Measurements from ENCODE around the gene INPP1.

GRCh38 chr2:190304404-190304803 lies 39.0 kb upstream of the INPP1 start:
- no peak for TF ChIP-seq CTCF (IDR thresholded peaks at IDR 0.05)
- no peak for TF ChIP-seq POLR2A (IDR thresholded peaks at IDR 0.05)
